Measurements from ENCODE around the gene MACF1.
"Not testable (repeated sequence)": the region's sequence is repeated elsewhere in the genome, so short reads cannot be mapped to it uniquely, and the experiment has no call there.

The MACF1 gene

GRCh38 chr1:39524591-39525365 lies 320.3 kb downstream of the MACF1 start:
- no peak for DNase-seq

DNA sequence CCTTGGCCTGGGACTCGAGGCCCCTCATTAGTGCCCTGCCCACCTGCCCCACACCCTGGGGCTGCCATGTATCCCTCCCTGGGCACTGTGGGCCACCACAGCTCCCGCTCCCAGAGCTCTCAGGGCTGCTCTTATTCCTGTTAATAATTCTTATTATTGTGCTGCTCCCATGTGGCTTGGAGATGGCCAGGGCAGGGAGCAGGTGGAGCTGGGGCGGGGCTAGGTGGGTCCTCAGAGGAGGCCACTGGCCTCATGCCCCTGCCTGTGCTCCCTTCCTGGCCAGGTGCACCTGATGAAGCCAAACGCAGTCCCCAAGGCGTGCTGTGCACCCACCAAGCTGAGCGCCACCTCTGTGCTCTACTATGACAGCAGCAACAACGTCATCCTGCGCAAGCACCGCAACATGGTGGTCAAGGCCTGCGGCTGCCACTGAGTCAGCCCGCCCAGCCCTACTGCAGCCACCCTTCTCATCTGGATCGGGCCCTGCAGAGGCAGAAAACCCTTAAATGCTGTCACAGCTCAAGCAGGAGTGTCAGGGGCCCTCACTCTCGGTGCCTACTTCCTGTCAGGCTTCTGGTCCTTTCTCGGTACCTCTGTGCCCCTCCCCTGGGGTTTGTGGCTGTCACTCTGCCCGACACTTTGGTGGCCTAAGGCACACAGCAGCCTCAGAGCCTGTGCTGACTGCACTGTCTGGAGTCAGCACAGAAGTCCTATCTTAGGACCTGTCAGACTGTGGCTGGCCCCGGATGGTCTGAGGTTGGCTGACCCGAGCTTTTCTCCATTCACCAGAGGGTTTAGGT lies 321.1 kb downstream of the MACF1 start:
- no peak for DNase-seq

GRCh38 chr1:39526466-39527189 lies 322.1 kb downstream of the MACF1 start:
- no peak for DNase-seq

- not testable (repeated sequence) for DNase-seq
Observed at GRCh38 chr1:39527190-39527579, 322.7 kb downstream of the MACF1 start.

DNA sequence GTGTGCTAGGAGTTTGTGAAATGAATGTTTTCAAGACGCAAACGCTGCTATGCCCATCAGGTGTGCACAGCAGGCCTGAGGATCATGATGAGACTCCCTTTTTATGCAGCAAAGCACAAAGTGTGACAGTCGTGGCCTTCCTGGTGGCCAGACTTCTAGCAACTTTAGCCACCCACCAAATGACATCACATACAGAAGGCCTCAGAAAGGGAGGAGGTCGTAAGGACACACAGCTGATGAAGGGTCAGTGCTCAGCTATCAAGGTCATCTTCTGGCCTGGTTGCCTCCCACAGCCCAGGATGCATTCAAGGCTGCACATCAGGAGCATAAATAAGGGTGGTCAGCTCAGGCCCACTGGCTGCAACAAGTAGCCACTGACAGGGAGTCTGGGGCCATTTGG lies 323.6 kb downstream of the MACF1 start:
- no peak for DNase-seq

DNA sequence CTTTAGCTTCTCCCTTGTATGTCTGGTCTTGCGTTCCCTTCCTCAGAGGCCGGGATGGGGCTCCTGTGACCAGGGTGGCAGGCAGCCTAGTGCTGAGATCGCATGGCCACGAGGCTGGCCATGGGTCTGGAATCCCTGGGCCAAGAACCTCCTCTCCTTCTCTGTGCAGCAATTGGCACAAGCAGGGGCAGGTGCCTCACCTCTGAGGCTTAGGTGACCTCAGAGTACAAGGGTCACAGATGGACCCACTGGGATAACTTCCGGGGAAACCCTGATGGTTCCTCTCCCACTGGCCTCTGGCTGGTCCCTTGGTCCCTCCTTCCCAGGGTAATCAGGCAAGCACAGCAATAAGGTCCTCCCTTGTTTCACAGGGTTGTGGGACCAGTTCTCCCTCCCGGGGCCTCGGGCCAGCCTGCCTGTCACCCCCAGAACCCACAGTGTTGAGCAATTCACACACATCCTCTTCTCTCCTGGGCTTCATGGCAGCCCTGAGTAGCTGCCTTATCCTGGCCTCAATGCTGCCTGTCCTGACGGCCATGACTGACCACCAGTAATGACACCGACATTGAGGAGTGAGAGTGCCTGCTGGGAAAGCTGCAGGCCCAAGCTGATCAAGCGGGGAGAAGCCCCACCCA lies 325.5 kb downstream of the MACF1 start:
- DNase-seq, result no peak

DNA sequence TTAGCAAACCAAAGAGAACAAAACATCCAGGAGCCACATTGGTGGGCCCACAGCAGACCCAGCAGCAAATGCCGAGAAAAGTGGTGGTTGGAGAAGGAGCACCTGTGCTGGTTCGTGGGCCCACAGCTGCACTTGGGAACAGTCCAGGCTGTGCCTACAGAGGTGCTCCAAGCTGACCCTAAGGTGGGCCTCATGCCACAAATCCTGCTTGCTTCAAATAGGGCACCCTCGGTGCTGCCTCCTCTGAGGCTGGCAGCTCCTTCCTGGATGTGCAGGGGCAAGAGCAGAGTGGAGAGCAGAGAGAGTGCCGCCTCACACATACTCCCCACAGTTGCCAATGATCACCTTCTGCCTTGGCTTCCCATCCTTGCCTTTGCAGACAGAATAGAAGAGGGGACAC lies 327.0 kb downstream of the MACF1 start:
- DNase-seq, result no peak

- no peak for DNase-seq
Observed at GRCh38 chr1:39533442-39533841, 328.9 kb downstream of the MACF1 start.
